HepG2 (cell line): Measurements from ENCODE around the gene ZFYVE21.

Experiments
- BCLAF1 ChIP-seq: fragments of 450-650 bp; IDR thresholded peaks from 2 replicates; pipeline ENCODE4 v1.6.1; 2017; ENCODE audit warnings: mild to moderate bottlenecking
- CTCF ChIP-seq: sonication (generic); formaldehyde crosslinking; IDR thresholded peaks from 2 replicates; pipeline ENCODE4 v1.5.0; 2020; ENCODE audit warnings: mild to moderate bottlenecking, missing genetic modification reagents, moderate library complexity
- HOXA7 ChIP-seq: sonication (generic); formaldehyde crosslinking; IDR thresholded peaks from 2 replicates; pipeline ENCODE4 v1.8.1; 2022; ENCODE audit warnings: mild to moderate bottlenecking, missing genetic modification reagents, moderate library complexity
- NR3C1 ChIP-seq: sonication (generic); formaldehyde crosslinking; IDR thresholded peaks from 2 replicates; pipeline ENCODE4 v1.4.0; 2020; ENCODE audit warnings: missing genetic modification reagents
- SIN3A ChIP-seq: IDR thresholded peaks from 2 replicates; pipeline ENCODE4 v1.6.1; 2011; ENCODE audit warnings: low read depth, mild to moderate bottlenecking, control low read depth, low read length, borderline replicate concordance
- ZBTB7A ChIP-seq: sonication (generic); formaldehyde crosslinking; IDR thresholded peaks from 2 replicates; pipeline ENCODE4 v1.8.0; 2022; ENCODE audit warnings: mild to moderate bottlenecking, missing genetic modification reagents

GRCh38 chr14:103710771-103711377 lies 4.7 kb upstream of the ZFYVE21 start:
- TF ChIP-seq SIN3A: no peak
- no peak for TF ChIP-seq CTCF (CRISPR knock-in tag)
- no peak for TF ChIP-seq NR3C1 (CRISPR knock-in tag)
- TF ChIP-seq ZBTB7A (CRISPR knock-in tag): no peak
- TF ChIP-seq BCLAF1: no peak
- no peak for TF ChIP-seq HOXA7 (CRISPR knock-in tag)
